ENCODE data around the gene PDCD7. TPM values are rescaled to one million over a fixed set of nuclear protein-coding genes. Genes with fewer than 3 reads are reported as not detected.

PDCD7 gene
- total and polyA plus RNA-seq, 2 of the 4 experiments (the other 2 are of a cell fraction): 4.7 to 12.3 TPM

DNA sequence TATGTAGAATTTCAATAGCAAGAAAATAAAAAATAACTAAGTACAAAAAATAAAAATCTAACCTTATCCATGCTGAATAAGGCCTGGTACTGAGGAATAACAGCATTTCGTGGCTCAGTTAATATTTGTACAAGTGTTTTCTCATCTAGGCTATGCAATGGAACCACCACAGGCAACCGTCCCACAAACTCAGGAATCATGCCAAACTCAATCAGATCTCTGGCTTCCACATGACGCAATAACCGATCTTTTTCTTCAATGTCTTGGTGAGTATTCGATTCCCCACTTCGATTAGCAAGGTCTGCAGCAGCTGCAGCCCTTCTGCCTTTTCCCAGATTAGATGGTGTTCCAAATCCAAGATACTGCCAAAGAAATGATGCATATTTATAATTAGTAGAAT is 21.1 kb upstream of the PDCD7 start:
- no TSS peak for BruUV-seq (replicated peaks)
- H3K27ac ChIP-seq (ENCODE audit: insufficient read depth, low read length): no peak overlapping the region

More for the DNA sequence above, 21.1 kb upstream of the PDCD7 start:
- peaks cover 3 to 6% of the 10 kb centered on the region in 2 experiments; a peak in 1 of 4 replicates for H3K79me1 ChIP-seq (ENCODE audit: low read depth in 1 of 2, low read length in 2 of 2)
- H2AK9ac ChIP-seq (replicated peaks; ENCODE audit: low read depth, low read length, poor library complexity): no peak overlapping the region
- no peaks in the 10 kb centered on the region for H3K27me3 ChIP-seq (ENCODE audit: control insufficient read depth, insufficient read depth, low read length)
- no peak overlapping the region for H3K9ac ChIP-seq (ENCODE audit: low read depth, low read length)
- no peak overlapping the region for H2AFZ ChIP-seq (replicated peaks; ENCODE audit: low read length, poor library complexity)
- no peak for ATAC-seq (ENCODE audit: low read depth)
- no peaks in the 10 kb centered on the region for H3K4me1 ChIP-seq (ENCODE audit: control insufficient read depth, insufficient read depth, low read length)
- H3K9me3 ChIP-seq (ENCODE audit: control insufficient read depth, insufficient read depth, low read length): no peaks in the 10 kb centered on the region
- H3K36me3 ChIP-seq (ENCODE audit: control insufficient read depth, insufficient read depth, low read length): peaks cover 35% of the 10 kb centered on the region
- H3K4me2 ChIP-seq (ENCODE audit: low read depth, low read length): no peak overlapping the region
- TF ChIP-seq MAZ (IDR thresholded peaks at IDR 0.05; ENCODE audit: borderline replicate concordance, low read depth, low read length) (no peak), CEBPB (IDR thresholded peaks at IDR 0.05; ENCODE audit: low read depth, low read length) (peak; percentile 69)
- H2BK20ac ChIP-seq (ENCODE audit: low read depth, low read length): no peak overlapping the region
- H2BK5ac ChIP-seq (ENCODE audit: low read depth, low read length, poor library complexity, severe bottlenecking): no peak overlapping the region
- intact Hi-C loops (cut with micrococcal nuclease): no loop called here
- no peak overlapping the region for H3K56ac ChIP-seq (ENCODE audit: extremely low read depth, insufficient read depth, low read length)
- ChIA-PET POLR2A (ENCODE audit: unreplicated experiment) (no interaction called here), CTCF (no interaction called here)
- 100% methylated on average over 1 of the region's 6 CpGs; no CpG with 5 or more reads in 1 of the 2 experiments for WGBS, 2 experiments (ENCODE audit: extremely low coverage in 2 of 2, insufficient read length in 1 of 2)
- dilution Hi-C loops (cut with HindIII; ENCODE audit: low sequenced_read_pairs, unreplicated experiment): no loop called here
- no peaks in the 10 kb centered on the region; the same call in 1 of the 2 replicates for H4K20me1 ChIP-seq (ENCODE audit: insufficient read depth, low read length)
- H4K5ac ChIP-seq (ENCODE audit: low read depth, low read length): no peak overlapping the region
- no peak overlapping the region for H3K4ac ChIP-seq (ENCODE audit: low read depth, low read length)
- no peak overlapping the region for H3K4me3 ChIP-seq (ENCODE audit: insufficient read depth, low read depth, low read length)
- 0 out of 2 replicates have a peak, but pooled peaks cover 3% of the 10 kb centered on the region for H3K9me1 ChIP-seq (ENCODE audit: insufficient read depth, low read length)
- no peak for DNase-seq
- H3K23ac ChIP-seq (ENCODE audit: low read depth, low read length): no peak overlapping the region
- H3K14ac ChIP-seq (replicated peaks; ENCODE audit: low read depth, low read length): no peak overlapping the region
- H4K8ac ChIP-seq (ENCODE audit: low read depth in 2 of 2, low read length in 2 of 2): no peak overlapping the region
- no peak overlapping the region for H2BK120ac ChIP-seq (ENCODE audit: low read depth, low read length)
- in situ Hi-C loops (cut with MboI; ENCODE audit: low sequenced_read_pairs): no loop called here
- H3K18ac ChIP-seq (ENCODE audit: low read depth, low read length): no peak overlapping the region
- H2AK5ac ChIP-seq (ENCODE audit: low read depth, low read length): no peak overlapping the region
- no peak overlapping the region for H4K91ac ChIP-seq (ENCODE audit: insufficient read depth, low read depth, low read length)
- H2BK15ac ChIP-seq (ENCODE audit: low read depth, low read length): no peak overlapping the region
